ENCODE results near the gene HDDC3. TPM values are rescaled to one million over a fixed set of nuclear protein-coding genes. Genes with fewer than 3 reads are reported as not detected.

HDDC3 gene
- total and polyA plus RNA-seq, 8 donors = 12.1 to 22.1 (median 19.2) TPM; not detected in 2

GRCh38 chr15:90960298-90961091 lies 28.1 kb upstream of the HDDC3 start:
- TF ChIP-seq POLR2AphosphoS5 (IDR thresholded peaks at IDR 0.05) (no peak), EP300 (IDR thresholded peaks at IDR 0.05) (no peak), POLR2A (IDR thresholded peaks at IDR 0.05) (no peak), CTCF (IDR thresholded peaks at IDR 0.05) (no peak)
- Histone ChIP-seq H3K27ac (peak overlapping the region in 2 of 5 donors; percentile 53 to 79), H3K36me3 (peaks cover 4 to 52% (median 49%) of the 10 kb centered on the region in 4 donors), H3K27me3 (no peaks in the 10 kb centered on the region), H3K4me3 (no peak overlapping the region), H3K9me3 (no peaks in the 10 kb centered on the region), H3K4me1 (peaks cover 10 to 45% (median 26%) of the 10 kb centered on the region in 4 donors)
- 82 to 92% (median 89%) methylated on average over 13 to 20 of the region's 20 CpGs for WGBS, 5 donors
- intact Hi-C loops (cut with DNase I; ENCODE audit: low total_unique reads) = no loop called here
- no peak for DNase-seq

GRCh38 chr15:90959894-90960293 lies 27.5 kb upstream of the HDDC3 start:
- Histone ChIP-seq H3K36me3 (peaks cover 4 to 49% (median 45%) of the 10 kb centered on the region in 4 donors), H3K27me3 (no peaks in the 10 kb centered on the region), H3K27ac (peak overlapping the region in 2 of 5 donors; percentile 53 to 79), H3K4me3 (no peak overlapping the region), H3K9me3 (no peaks in the 10 kb centered on the region), H3K4me1 (peaks cover 14 to 50% (median 31%) of the 10 kb centered on the region in 4 donors)
- 75 to 86% (median 80%) methylated on average over 2 to 5 of the region's 5 CpGs for WGBS, 5 donors
- TF ChIP-seq EP300 (IDR thresholded peaks at IDR 0.05) = no peak
- TF ChIP-seq POLR2AphosphoS5 (IDR thresholded peaks at IDR 0.05) = peak in 1 of 3 donors; percentile 55
- intact Hi-C loops (cut with DNase I; ENCODE audit: low total_unique reads) = loop anchor here (5.0 kb wide), 1 partner anchor 87 kb away; no protein-coding TSS in a partner anchor
- peak in 1 of 2 donors; percentile 71 for DNase-seq

- Histone ChIP-seq H3K36me3 (peaks cover 4 to 46% (median 42%) of the 10 kb centered on the region in 4 donors), H3K4me1 (peaks cover 14 to 53% (median 35%) of the 10 kb centered on the region in 4 donors), H3K4me3 (no peak overlapping the region), H3K9me3 (no peaks in the 10 kb centered on the region), H3K27me3 (no peaks in the 10 kb centered on the region), H3K27ac (peak overlapping the region in 2 of 5 donors; percentile 39 to 79)
- no peak for TF ChIP-seq POLR2AphosphoS5 (IDR thresholded peaks at IDR 0.05)
- no peak for TF ChIP-seq CTCF (IDR thresholded peaks at IDR 0.05)
- TF ChIP-seq EP300 (IDR thresholded peaks at IDR 0.05) = no peak
- TF ChIP-seq POLR2A (IDR thresholded peaks at IDR 0.05) = no peak
- 79 to 88% (median 87%) methylated on average over 8 of the region's 8 CpGs for WGBS, 5 donors
- intact Hi-C loops (cut with DNase I; ENCODE audit: low total_unique reads) = loop anchor here (5.0 kb wide), 1 partner anchor 88 kb away; no protein-coding TSS in a partner anchor
- no peak for DNase-seq
Measured at GRCh38 chr15:90959028-90959595, 26.8 kb upstream of the HDDC3 start.

GRCh38 chr15:90957791-90958190 lies 25.4 kb upstream of the HDDC3 start:
- H3K27me3 ChIP-seq = no peaks in the 10 kb centered on the region
- DNase-seq = peak in 1 of 2 donors; percentile 28
- H3K36me3 ChIP-seq = peaks cover 15 to 46% (median 42%) of the 10 kb centered on the region in 4 donors
- H3K9me3 ChIP-seq = no peaks in the 10 kb centered on the region
- intact Hi-C loops (cut with DNase I; ENCODE audit: low total_unique reads) = loop anchor here (5.0 kb wide), 1 partner anchor 90 kb away; no protein-coding TSS in a partner anchor
- H3K27ac ChIP-seq = peak overlapping the region in 2 of 5 donors; percentile 79 to 97
- TF ChIP-seq POLR2AphosphoS5 (IDR thresholded peaks at IDR 0.05) = no peak
- no peak for TF ChIP-seq EP300 (IDR thresholded peaks at IDR 0.05)
- TF ChIP-seq POLR2A (IDR thresholded peaks at IDR 0.05) = no peak
- TF ChIP-seq CTCF (IDR thresholded peaks at IDR 0.05) = no peak
- H3K4me1 ChIP-seq = peaks cover 14 to 53% (median 35%) of the 10 kb centered on the region in 4 donors
- WGBS, 5 donors = 66 to 87% (median 82%) methylated on average over 6 of the region's 6 CpGs
- H3K4me3 ChIP-seq = peak overlapping the region; percentile 60 to 76 (median 63)

Data from stomach (tissue), 9 donors.